Measurements from ENCODE around the gene FNDC3B.

GRCh38 chr3:172261054-172261453 is 221.7 kb downstream of the FNDC3B start:
- TF ChIP-seq EZH2phosphoT487 (IDR thresholded peaks at IDR 0.05; ENCODE audit: low read length) (no peak), CTCF (IDR thresholded peaks at IDR 0.05; ENCODE audit: low read length) (no peak), EZH2 (optimal IDR thresholded peaks at IDR 0.05; ENCODE audit: low read depth, low read length) (no peak)
